Trophoblast cell (in vitro differentiated cells and primary cell): ENCODE results near the gene TACC2.
A peak's percentile ranks its signal among the peaks of the same experiment; 100 is the strongest.

Experiments
- DNase-seq, 2 donors: peaks; one replicate each; pipeline ENCODE4 v3.0.0-alpha.2; 2016
- H2AFZ ChIP-seq: 2 replicates; pipeline ENCODE4 v1.6.1; 2013; ENCODE audit warnings: low read length, moderate library complexity, mild to moderate bottlenecking; ENCODE audit not compliant: insufficient read depth, poor library complexity
- H2AK5ac ChIP-seq: 2 replicates; pipeline ENCODE4 v1.6.1; 2013; ENCODE audit warnings: mild to moderate bottlenecking, low read length
- H2BK120ac ChIP-seq: 2 replicates; pipeline ENCODE4 v1.6.1; 2013; ENCODE audit warnings: low read length, mild to moderate bottlenecking, moderate library complexity; ENCODE audit not compliant: insufficient read depth, poor library complexity
- H2BK12ac ChIP-seq: 2 replicates; pipeline ENCODE4 v1.6.1; 2013; ENCODE audit warnings: mild to moderate bottlenecking, low read length, moderate library complexity
- H2BK5ac ChIP-seq: 2 replicates; pipeline ENCODE4 v1.6.1; 2013; ENCODE audit warnings: low read length, low read depth, moderate library complexity, mild to moderate bottlenecking; ENCODE audit not compliant: poor library complexity
- H3K14ac ChIP-seq: 2 replicates; pipeline ENCODE4 v1.6.1; 2013; ENCODE audit warnings: mild to moderate bottlenecking, low read length
- H3K18ac ChIP-seq: 2 replicates; pipeline ENCODE4 v1.6.1; 2013; ENCODE audit warnings: mild to moderate bottlenecking, low read length
- H3K23ac ChIP-seq: 2 replicates; pipeline ENCODE4 v1.6.1; 2013; ENCODE audit warnings: low read length
- H3K27ac ChIP-seq: 2 replicates; pipeline ENCODE4 v1.5.1; 2013; ENCODE audit warnings: low read depth, mild to moderate bottlenecking, inconsistent platforms, low read length, moderate library complexity
- H3K27me3 ChIP-seq: 2 replicates; pipeline ENCODE4 v1.6.1; 2013; ENCODE audit warnings: inconsistent platforms, mild to moderate bottlenecking, low read length, moderate library complexity; ENCODE audit not compliant: insufficient read depth
- H3K36me3 ChIP-seq, 2 experiments: 1 replicate in 1 of 2; 2 replicates in 1 of 2; pipeline ENCODE4 v1.6.1; 2013; ENCODE audit warnings: low read length in 2 of 2, mild to moderate bottlenecking in 2 of 2, moderate library complexity in 1 of 2; ENCODE audit not compliant: insufficient read depth in 2 of 2, control insufficient read depth in 1 of 2
- H3K4ac ChIP-seq: 2 replicates; pipeline ENCODE4 v1.6.1; 2013; ENCODE audit warnings: low read depth, mild to moderate bottlenecking, low read length, moderate library complexity
- H3K4me1 ChIP-seq, 2 experiments: 1 replicate in 1 of 2; 2 replicates in 1 of 2; pipeline ENCODE4 v1.6.1; 2013; ENCODE audit warnings: low read length in 2 of 2, mild to moderate bottlenecking in 2 of 2, moderate library complexity in 1 of 2; ENCODE audit not compliant: insufficient read depth in 2 of 2, control insufficient read depth in 1 of 2
- H3K4me2 ChIP-seq: 2 replicates; pipeline ENCODE4 v1.6.1; 2013; ENCODE audit warnings: inconsistent platforms, mild to moderate bottlenecking, low read length, moderate library complexity
- H3K4me3 ChIP-seq: 2 replicates; pipeline ENCODE4 v1.5.1; 2013; ENCODE audit warnings: mild to moderate bottlenecking, low read depth, low read length, inconsistent platforms
- H3K79me1 ChIP-seq: one replicate; pipeline ENCODE4 v1.6.1; 2013; ENCODE audit warnings: low read length
- H3K79me2 ChIP-seq: 2 replicates; pipeline ENCODE4 v1.6.1; 2013; ENCODE audit warnings: low read length, mild to moderate bottlenecking; ENCODE audit not compliant: control insufficient read depth, insufficient read depth, poor library complexity
- H3K9ac ChIP-seq: 2 replicates; pipeline ENCODE4 v1.6.1; 2013; ENCODE audit warnings: mild to moderate bottlenecking, low read length
- H3K9me3 ChIP-seq: 2 replicates; pipeline ENCODE4 v1.6.1; 2013; ENCODE audit warnings: low read depth, mild to moderate bottlenecking, control low read depth, inconsistent platforms, low read length; ENCODE audit not compliant: insufficient read depth
- H4K12ac ChIP-seq: 2 replicates; pipeline ENCODE4 v1.6.1; 2013; ENCODE audit warnings: low read depth, mild to moderate bottlenecking, low read length, moderate library complexity
- H4K8ac ChIP-seq: 2 replicates; pipeline ENCODE4 v1.6.1; 2013; ENCODE audit warnings: low read depth, mild to moderate bottlenecking, low read length, moderate library complexity
- H4K91ac ChIP-seq: one replicate; pipeline ENCODE4 v1.6.1; 2013; ENCODE audit warnings: low read depth, mild to moderate bottlenecking, low read length, moderate library complexity
- WGBS: extraction: QIAGEN DNeasy Blood & Tissue Kit; methylation state at CpG from one replicate; pipeline ENCODE4 v1.1.7; 2013; ENCODE audit warnings: missing lambda C conversion rate; ENCODE audit not compliant: insufficient read length, insufficient coverage; ENCODE audit errors: extremely low coverage; 5-methylcytosine and 5-hydroxymethylcytosine counted together

The TACC2 gene

DNA sequence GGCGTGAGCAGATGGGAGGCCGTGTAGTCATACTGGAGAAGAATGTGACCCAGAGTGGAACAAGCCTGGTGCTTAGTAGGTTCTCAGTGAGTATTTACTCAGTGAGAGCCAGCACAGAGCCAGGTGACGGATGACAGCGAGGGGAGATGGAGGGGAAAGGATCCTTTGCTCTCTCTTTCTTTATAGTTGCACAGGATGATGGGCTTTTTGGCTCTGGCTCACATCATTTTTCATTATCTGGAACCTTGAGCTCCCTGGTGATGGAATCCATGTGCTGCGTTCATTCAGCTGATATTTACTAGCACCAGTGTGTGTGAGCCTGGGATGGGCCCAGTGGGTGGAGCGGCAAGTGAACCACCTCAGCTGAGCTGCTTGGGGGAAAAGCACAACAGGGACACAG is 299.3 kb downstream of the TACC2 start:
- DNase-seq, result no peak
- H3K9me3 ChIP-seq, result no peaks in the 10 kb centered on the region
- H3K4me1 ChIP-seq, result peaks cover 0 to under 1% of the 10 kb centered on the region in 2 experiments
- H2BK120ac ChIP-seq, result no peak overlapping the region
- no peak overlapping the region for H3K27ac ChIP-seq
- H2AK5ac ChIP-seq, result no peak overlapping the region
- H2BK5ac ChIP-seq, result no peak overlapping the region
- H3K4me3 ChIP-seq, result no peak overlapping the region
- H2BK12ac ChIP-seq, result no peak overlapping the region
- no peaks in the 10 kb centered on the region for H3K36me3 ChIP-seq
- no peaks in the 10 kb centered on the region for H3K79me2 ChIP-seq
- no peak overlapping the region for H3K9ac ChIP-seq
- WGBS, result no CpG with 5 or more reads among the region's 6 CpGs
- H3K23ac ChIP-seq, result no peak overlapping the region
- no peak overlapping the region for H3K4ac ChIP-seq
- no peak overlapping the region for H3K18ac ChIP-seq
- H3K4me2 ChIP-seq, result no peak overlapping the region
- H3K14ac ChIP-seq, result no peak overlapping the region
- no peaks in the 10 kb centered on the region for H3K27me3 ChIP-seq
- no peak overlapping the region for H2AFZ ChIP-seq
- H4K12ac ChIP-seq, result no peak overlapping the region
- H4K8ac ChIP-seq, result no peak overlapping the region
- no peak overlapping the region for H4K91ac ChIP-seq
- no peaks in the 10 kb centered on the region for H3K79me1 ChIP-seq

DNA sequence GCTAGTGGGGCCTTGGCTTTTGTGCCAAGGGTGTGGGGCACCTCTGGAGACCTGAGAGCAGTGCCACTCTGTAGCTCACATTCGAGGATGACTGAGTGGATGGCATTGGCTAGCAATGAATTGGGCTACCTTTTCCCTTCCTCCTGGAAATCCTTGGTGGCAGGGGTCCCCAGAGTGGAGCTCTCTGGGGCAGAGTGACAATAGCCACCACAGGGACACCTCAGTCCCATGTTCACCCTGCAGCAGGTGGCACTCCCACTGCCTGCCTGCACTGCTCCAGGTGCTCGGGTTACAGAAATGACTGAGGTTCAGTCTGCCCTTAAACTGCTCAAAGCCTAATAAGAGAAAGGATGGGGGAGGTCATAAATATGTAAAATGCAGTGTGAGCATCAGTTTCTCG is 300.0 kb downstream of the TACC2 start:
- no peaks in the 10 kb centered on the region for H3K79me1 ChIP-seq
- H2BK120ac ChIP-seq, result no peak overlapping the region
- no peaks in the 10 kb centered on the region for H3K27me3 ChIP-seq
- no peak overlapping the region for H3K4ac ChIP-seq
- H3K4me1 ChIP-seq, result peaks cover 4 to 7% of the 10 kb centered on the region in 2 experiments
- no peak overlapping the region for H3K27ac ChIP-seq
- no peak overlapping the region for H2BK5ac ChIP-seq
- no peaks in the 10 kb centered on the region for H3K36me3 ChIP-seq
- H2BK12ac ChIP-seq, result no peak overlapping the region
- no peak for DNase-seq
- no peak overlapping the region for H2AK5ac ChIP-seq
- H3K79me2 ChIP-seq, result no peaks in the 10 kb centered on the region
- H3K4me2 ChIP-seq, result no peak overlapping the region
- no peak overlapping the region for H3K14ac ChIP-seq
- H3K9ac ChIP-seq, result no peak overlapping the region
- H3K9me3 ChIP-seq, result no peaks in the 10 kb centered on the region
- no peak overlapping the region for H4K12ac ChIP-seq
- no peak overlapping the region for H3K23ac ChIP-seq
- H3K4me3 ChIP-seq, result no peak overlapping the region
- H4K91ac ChIP-seq, result no peak overlapping the region
- no peak overlapping the region for H2AFZ ChIP-seq
- no CpG with 5 or more reads among the region's 3 CpGs for WGBS
- no peak overlapping the region for H4K8ac ChIP-seq
- H3K18ac ChIP-seq, result no peak overlapping the region

DNA sequence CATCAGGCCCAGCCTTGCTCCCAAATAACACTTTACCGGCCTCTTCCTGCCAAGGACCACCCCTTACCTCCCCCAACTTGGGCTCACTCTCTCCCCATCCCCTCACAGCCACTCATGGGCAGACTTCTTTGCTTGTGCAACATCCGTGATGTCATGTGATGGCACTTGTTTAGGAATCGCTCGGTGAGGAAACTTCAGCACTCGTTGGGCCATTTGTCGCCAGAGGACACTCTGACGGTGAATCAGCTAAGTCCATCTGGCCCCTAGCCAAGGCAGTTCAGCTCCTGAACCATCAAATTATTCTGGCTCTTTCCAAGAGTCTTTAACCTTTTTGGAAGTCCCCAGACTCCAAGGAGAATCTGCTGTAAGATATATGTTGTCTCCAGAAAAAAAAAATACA is 301.4 kb downstream of the TACC2 start:
- peak; percentile 40 to 58 for DNase-seq

DNA sequence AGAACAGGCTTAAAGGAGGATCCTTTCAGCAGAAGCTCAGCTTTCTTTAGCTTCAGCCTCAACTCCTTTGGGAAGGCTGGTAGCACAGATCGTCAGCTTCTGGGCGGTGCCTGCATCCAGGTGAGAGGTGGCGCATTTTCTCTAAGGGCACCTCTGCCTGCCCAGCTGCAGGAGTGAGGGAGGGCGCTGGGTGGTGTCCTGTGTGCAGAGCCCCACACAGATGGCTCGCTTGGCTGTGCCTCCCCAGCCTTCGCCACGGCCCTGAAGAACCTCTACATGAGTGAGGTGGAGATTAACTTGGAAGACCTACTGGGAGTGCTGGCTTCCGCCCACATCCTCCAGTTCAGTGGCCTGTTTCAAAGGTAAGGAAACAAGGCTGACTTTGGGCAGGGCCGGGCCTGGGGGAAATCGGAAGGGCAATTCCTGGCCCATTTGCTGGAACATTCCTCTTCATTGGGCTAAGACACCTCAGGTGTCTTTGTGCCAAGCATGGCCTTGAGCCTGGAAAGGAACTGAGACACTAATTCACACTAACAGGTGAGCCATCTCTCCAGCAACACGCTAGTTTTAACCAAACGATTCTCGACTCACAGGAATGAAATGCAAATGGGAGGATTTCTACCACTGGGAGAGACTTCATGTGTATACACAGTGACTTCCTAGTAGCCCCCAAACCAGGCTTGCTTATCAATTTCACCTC is 302.0 kb downstream of the TACC2 start:
- Histone ChIP-seq H3K9me3 (no peaks in the 10 kb centered on the region), H2AK5ac (no peak overlapping the region), H4K8ac (no peak overlapping the region), H3K23ac (no peak overlapping the region), H3K27me3 (no peaks in the 10 kb centered on the region), H3K27ac (no peak overlapping the region), H3K36me3 (no peaks in the 10 kb centered on the region), H3K79me1 (no peaks in the 10 kb centered on the region), H2BK12ac (no peak overlapping the region), H2BK5ac (no peak overlapping the region), H3K4me2 (no peak overlapping the region), H4K91ac (no peak overlapping the region), H3K4ac (no peak overlapping the region), H2AFZ (no peak overlapping the region), H4K12ac (no peak overlapping the region), H3K79me2 (no peaks in the 10 kb centered on the region), H3K4me1 (peaks cover 8 to 13% of the 10 kb centered on the region in 2 experiments), H2BK120ac (no peak overlapping the region), H3K14ac (no peak overlapping the region), H3K18ac (no peak overlapping the region), H3K9ac (no peak overlapping the region), H3K4me3 (no peak overlapping the region)
- no peak for DNase-seq
- WGBS, result no CpG with 5 or more reads among the region's 13 CpGs

More for the DNA sequence above, 301.4 kb downstream of the TACC2 start:
- H3K4me2 ChIP-seq, result no peak overlapping the region
- H3K9ac ChIP-seq, result no peak overlapping the region
- no CpG with 5 or more reads among the region's 7 CpGs for WGBS
- H3K14ac ChIP-seq, result no peak overlapping the region
- H3K4me3 ChIP-seq, result no peak overlapping the region
- H3K23ac ChIP-seq, result no peak overlapping the region
- H3K79me1 ChIP-seq, result no peaks in the 10 kb centered on the region
- H3K27me3 ChIP-seq, result no peaks in the 10 kb centered on the region
- H4K8ac ChIP-seq, result no peak overlapping the region
- H2AK5ac ChIP-seq, result no peak overlapping the region
- no peak overlapping the region for H4K91ac ChIP-seq
- no peaks in the 10 kb centered on the region for H3K79me2 ChIP-seq
- no peak overlapping the region for H2BK5ac ChIP-seq
- H4K12ac ChIP-seq, result no peak overlapping the region
- H3K9me3 ChIP-seq, result no peaks in the 10 kb centered on the region
- no peak overlapping the region for H2AFZ ChIP-seq
- H2BK120ac ChIP-seq, result no peak overlapping the region
- H3K4me1 ChIP-seq, result peaks cover 8 to 13% of the 10 kb centered on the region in 2 experiments
- H3K27ac ChIP-seq, result no peak overlapping the region
- H3K18ac ChIP-seq, result no peak overlapping the region
- no peaks in the 10 kb centered on the region for H3K36me3 ChIP-seq
- no peak overlapping the region for H3K4ac ChIP-seq
- no peak overlapping the region for H2BK12ac ChIP-seq
